Renal pelvis (tissue), 4 donors: Measurements from ENCODE around the gene SPOCK2. TPM values are rescaled to one million over a fixed set of nuclear protein-coding genes. Genes with fewer than 3 reads are reported as not detected.

Experiments
- DNase-seq: peaks from one replicate; pipeline ENCODE4 v3.0.0-alpha.2; 2013
- polyA plus RNA-seq, 3 donors: library from polyadenylated mRNA; unstranded; fragments of 120-200 nt; gene quantifications; one replicate each; pipeline ENCODE4 v1.2.1, GENCODE V29; 2013; ENCODE audit not compliant: insufficient read length in 3 of 3

Gene SPOCK2
- polyA plus RNA-seq, 3 donors: 156 to 163 (median 159) TPM

GRCh38 chr10:72090326-72090725 lies 2.0 kb upstream of the SPOCK2 start:
- DNase-seq: no peak

GRCh38 chr10:72089618-72090017 lies 1.3 kb upstream of the SPOCK2 start:
- DNase-seq: no peak

- no peak for DNase-seq
Observed at GRCh38 chr10:72088889-72089575, 681 bp upstream of the SPOCK2 start.

- DNase-seq: no peak
Observed at GRCh38 chr10:72087392-72087968, 871 bp downstream of the SPOCK2 start.

- DNase-seq: no peak
Observed at GRCh38 chr10:72086466-72087391, 1.6 kb downstream of the SPOCK2 start.

GRCh38 chr10:72085864-72086465 lies 2.4 kb downstream of the SPOCK2 start:
- DNase-seq: no peak

- no peak for DNase-seq
Observed at GRCh38 chr10:72085166-72085565, 3.2 kb downstream of the SPOCK2 start.

- no peak for DNase-seq
Observed at GRCh38 chr10:72083790-72084459, 4.4 kb downstream of the SPOCK2 start.

GRCh38 chr10:72082856-72083789 lies 5.2 kb downstream of the SPOCK2 start:
- no peak for DNase-seq

GRCh38 chr10:72081772-72082590 lies 6.4 kb downstream of the SPOCK2 start:
- DNase-seq: no peak

- no peak for DNase-seq
Observed at GRCh38 chr10:72081210-72081609, 7.1 kb downstream of the SPOCK2 start.

- DNase-seq: no peak
Observed at GRCh38 chr10:72080042-72080975, 8.0 kb downstream of the SPOCK2 start.

- DNase-seq: no peak
Observed at GRCh38 chr10:72079356-72079755, 9.0 kb downstream of the SPOCK2 start.

GRCh38 chr10:72077275-72077990 lies 10.9 kb downstream of the SPOCK2 start:
- no peak for DNase-seq

- DNase-seq: no peak
Observed at GRCh38 chr10:72076756-72077155, 11.6 kb downstream of the SPOCK2 start.

GRCh38 chr10:72075376-72076115 lies 12.8 kb downstream of the SPOCK2 start:
- no peak for DNase-seq
